A673 (cell line): Measurements from ENCODE around the gene PRSS38. TPM values are rescaled to one million over a fixed set of nuclear protein-coding genes. Genes with fewer than 3 reads are reported as not detected.

Source experiments
- BruUV-seq: library from RNA; stranded (reverse); fragments of 400-500 nt; replicated peaks from 2 replicates; lab custom pipeline; 2021; lab: Mats Ljungman, UMichigan
- CTCF ChIA-PET: fragments of 300-600 bp; sonication (Branson Sonifier 250); formaldehyde crosslinking; loops from one replicate; lab custom pipeline; 2022; ENCODE audit warnings: antibody characterized with exemption; lab: Charles Lee
- POLR2A ChIA-PET: fragments of 300-600 bp; sonication (Branson Sonifier 250); formaldehyde crosslinking; loops from one replicate; lab custom pipeline; 2022; ENCODE audit warnings: antibody characterized with exemption; ENCODE audit not compliant: low non-redundant PET; lab: Charles Lee
- DNase-seq: peaks from one replicate; pipeline ENCODE4 v3.0.0-alpha.2; 2015; ENCODE audit warnings: low spot score
- H3K27ac ChIP-seq: fragments of 200-600 bp; sonication (generic); 2 replicates; pipeline ENCODE4 v1.5.1; 2016; ENCODE audit warnings: mixed run types, low read depth, mild to moderate bottlenecking, mixed read lengths, antibody characterized with exemption, low read length; ENCODE audit not compliant: poor library complexity, severe bottlenecking
- H3K27me3 ChIP-seq: fragments of 200-600 bp; sonication (generic); replicated peaks from 2 replicates; pipeline ENCODE4 v1.6.1; 2017; ENCODE audit warnings: mixed run types, low read depth, mild to moderate bottlenecking, mixed read lengths, antibody characterized with exemption, low read length; ENCODE audit not compliant: insufficient read depth, poor library complexity
- H3K36me3 ChIP-seq: fragments of 200-600 bp; sonication (generic); 2 replicates; pipeline ENCODE4 v1.6.1; 2016; ENCODE audit warnings: mixed run types, mild to moderate bottlenecking, mixed read lengths, antibody characterized with exemption, low read length; ENCODE audit not compliant: insufficient read depth, poor library complexity, severe bottlenecking
- H3K4me1 ChIP-seq: fragments of 200-600 bp; sonication (generic); 2 replicates; pipeline ENCODE4 v1.6.1; 2017; ENCODE audit warnings: mixed run types, mild to moderate bottlenecking, mixed read lengths, antibody characterized with exemption, low read length; ENCODE audit not compliant: insufficient read depth, poor library complexity, severe bottlenecking
- H3K4me3 ChIP-seq: fragments of 200-600 bp; sonication (generic); 2 replicates; pipeline ENCODE4 v1.5.1; 2016; ENCODE audit warnings: low read depth, mixed run types, mild to moderate bottlenecking, mixed read lengths, low read length; ENCODE audit not compliant: poor library complexity, severe bottlenecking
- H3K9me3 ChIP-seq: fragments of 200-600 bp; sonication (generic); 2 replicates; pipeline ENCODE4 v1.6.1; 2016; ENCODE audit warnings: mixed run types, low read depth, mild to moderate bottlenecking, mixed read lengths, antibody characterized with exemption, low read length; ENCODE audit not compliant: poor library complexity, severe bottlenecking
- CTCF ChIP-seq: fragments of 300-800, 200-600 bp; sonication (generic); conservative IDR thresholded peaks from 2 replicates; pipeline ENCODE4 v1.5.1; 2017; ENCODE audit warnings: low read depth, mild to moderate bottlenecking, antibody characterized with exemption, low read length, moderate library complexity, mixed read lengths
- EZH2 ChIP-seq: fragments of 200-600 bp; sonication (generic); IDR thresholded peaks from 2 replicates; pipeline ENCODE4 v1.6.1; 2017; ENCODE audit warnings: borderline replicate concordance, low read depth, mild to moderate bottlenecking, mixed read lengths, antibody characterized with exemption, low read length; ENCODE audit not compliant: poor library complexity, severe bottlenecking
- intact Hi-C: fragments of 100-400 bp; cut with micrococcal nuclease; formaldehyde crosslinking; loops from one replicate; pipeline ENCODE4 v1.10.0; 2022; ENCODE audit not compliant: unreplicated experiment
- total RNA-seq: library from RNA; stranded (reverse); gene quantifications from 2 replicates; pipeline ENCODE4 v1.2.3, GENCODE V29; 2021

Gene PRSS38
- total RNA-seq, 1 experiment from 2014 or later = not detected

DNA sequence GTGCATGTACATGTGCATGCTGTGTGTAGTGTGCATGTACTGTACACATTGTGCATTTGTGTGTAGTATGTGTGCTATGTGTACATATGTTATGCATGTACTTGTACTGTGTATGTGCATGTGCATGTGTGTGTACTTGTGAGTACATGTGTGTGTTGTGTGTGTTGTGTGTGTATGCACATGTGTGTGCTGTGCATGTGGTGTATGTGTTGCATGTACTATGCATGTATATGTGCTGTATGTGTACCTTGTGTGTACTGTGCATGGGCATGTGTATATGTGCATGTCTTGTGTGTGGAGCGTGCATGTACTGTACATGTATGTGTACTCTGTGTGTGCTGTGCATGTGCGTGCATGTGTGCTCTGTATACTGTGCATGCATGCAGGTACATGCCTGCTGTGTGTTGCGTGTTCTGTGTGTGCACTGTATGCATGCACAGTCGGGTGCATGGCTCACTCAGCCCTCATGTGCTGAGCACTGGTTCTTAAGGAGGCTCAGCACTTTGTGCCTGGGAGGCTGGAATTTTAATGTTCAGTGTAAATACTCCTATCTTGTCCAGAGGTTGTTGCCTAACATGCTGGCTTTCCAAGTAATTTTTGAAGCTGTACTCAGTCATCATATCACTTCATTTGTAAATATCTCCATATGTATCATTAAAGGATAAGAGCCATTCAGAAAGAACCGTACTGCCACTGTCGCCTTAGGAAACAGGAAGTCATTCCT lies 47.9 kb upstream of the PRSS38 start:
- ChIA-PET CTCF (no interaction called here), POLR2A (no interaction called here)
- Histone ChIP-seq H3K27me3 (no peaks in the 10 kb centered on the region), H3K4me3 (no peak overlapping the region), H3K9me3 (no peaks in the 10 kb centered on the region), H3K36me3 (peaks cover 9% of the 10 kb centered on the region), H3K27ac (no peak overlapping the region), H3K4me1 (peaks cover 5% of the 10 kb centered on the region)
- intact Hi-C loops = loop anchor here (10.0 kb wide), 1 partner anchor 307 kb away; no protein-coding TSS in a partner anchor
- BruUV-seq = no TSS peak
- TF ChIP-seq CTCF = no peak
- no peak for TF ChIP-seq EZH2
- DNase-seq = no peak

DNA sequence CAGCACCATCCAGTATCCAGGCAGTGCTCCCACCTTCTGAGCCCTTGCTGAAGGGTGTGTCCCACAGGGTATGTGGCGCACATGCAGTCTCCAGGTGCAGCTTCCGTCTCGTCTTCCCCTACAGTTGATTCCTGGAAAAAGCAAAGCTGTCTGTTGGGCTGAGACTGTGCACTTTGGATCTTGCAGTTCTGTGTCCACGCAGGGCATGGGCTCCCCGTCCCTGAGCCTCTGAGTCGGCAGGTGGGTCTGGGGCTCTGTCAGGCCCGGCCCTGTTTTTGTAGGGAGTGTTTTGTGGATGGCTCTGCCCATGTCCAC lies 47.4 kb upstream of the PRSS38 start:
- CTCF ChIA-PET = no interaction called here
- POLR2A ChIA-PET = no interaction called here
- Histone ChIP-seq H3K9me3 (no peaks in the 10 kb centered on the region), H3K27me3 (no peaks in the 10 kb centered on the region), H3K27ac (no peak overlapping the region), H3K4me3 (no peak overlapping the region), H3K4me1 (peaks cover under 1% of the 10 kb centered on the region), H3K36me3 (peaks cover 9% of the 10 kb centered on the region)
- DNase-seq = no peak
- intact Hi-C loops = loop anchor here (10.0 kb wide), 1 partner anchor 307 kb away; no protein-coding TSS in a partner anchor
- BruUV-seq = no TSS peak
- TF ChIP-seq CTCF = no peak
- no peak for TF ChIP-seq EZH2

DNA sequence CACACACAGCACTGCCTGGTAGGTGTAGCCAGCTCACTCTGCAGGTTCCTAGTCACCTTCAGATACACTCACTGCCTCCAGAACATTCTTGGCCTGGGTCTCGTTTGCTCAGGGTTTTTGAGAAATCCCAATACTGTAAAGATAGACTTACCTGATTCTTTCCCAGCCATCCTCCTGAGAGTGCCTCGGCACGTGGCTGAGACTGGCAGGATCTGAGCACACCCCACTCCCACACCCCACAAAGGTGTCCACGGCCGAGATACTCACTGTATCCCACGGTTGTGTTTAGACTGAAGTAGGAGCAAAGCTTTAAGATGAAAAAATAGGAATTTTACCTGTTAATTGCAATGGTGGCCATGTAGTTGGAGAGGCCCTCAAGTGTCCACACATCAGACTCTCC lies 46.8 kb upstream of the PRSS38 start:
- H3K9me3 ChIP-seq = no peaks in the 10 kb centered on the region
- no peaks in the 10 kb centered on the region for H3K27me3 ChIP-seq
- H3K4me1 ChIP-seq = no peaks in the 10 kb centered on the region
- no peak for TF ChIP-seq EZH2
- no peak for TF ChIP-seq CTCF
- intact Hi-C loops = loop anchor here (10.0 kb wide), 1 partner anchor 306 kb away; no protein-coding TSS in a partner anchor
- H3K27ac ChIP-seq = no peak overlapping the region
- H3K36me3 ChIP-seq = peaks cover 9% of the 10 kb centered on the region
- DNase-seq = no peak
- POLR2A ChIA-PET = no interaction called here
- BruUV-seq = no TSS peak
- CTCF ChIA-PET = interaction anchor here (0.6 kb wide), 1 partner anchor 27 kb away, joined by 10 read pairs; no protein-coding TSS in a partner anchor
- no peak overlapping the region for H3K4me3 ChIP-seq
